Mucosa of gallbladder (tissue), 1 donor: ENCODE results near the gene PTGES. TPM values are rescaled to one million over a fixed set of nuclear protein-coding genes. Genes with fewer than 3 reads are reported as not detected.

Experiments
- DNase-seq: peaks from one replicate; pipeline ENCODE4 v3.0.0-alpha.2; 2020; ENCODE audit warnings: low spot score
- total RNA-seq: library from RNA; stranded (reverse); gene quantifications from one replicate; pipeline ENCODE4 v1.2.1, GENCODE V29; 2021
- donor health status: DM: no; HTN: no; CAD: no.

Gene PTGES
- total RNA-seq, 1 donor from 2014 or later: 5.0 TPM

GRCh38 chr9:129692534-129692933 is 60.3 kb downstream of the PTGES start:
- DNase-seq: no peak

Other genes starting within 250 kb of the PTGES start
- 1.0 TPM for gene C9orf50, start 131.9 kb downstream of the PTGES start, total RNA-seq
- 45.1 TPM for gene NTMT1, start 126.9 kb downstream of the PTGES start, total RNA-seq
- 21.0 TPM for gene ASB6, start 110.9 kb downstream of the PTGES start, total RNA-seq
- gene PRRX2, start 87.4 kb downstream of the PTGES start, total RNA-seq: 1.5 TPM
- gene TOR1B, start 50.1 kb upstream of the PTGES start, total RNA-seq: 28.1 TPM
- gene TOR1A, start 71.1 kb upstream of the PTGES start, total RNA-seq: 35.9 TPM
- 53.6 TPM for gene C9orf78, start 82.2 kb upstream of the PTGES start, total RNA-seq
- gene USP20, start 82.4 kb upstream of the PTGES start, total RNA-seq: 41.0 TPM